Measurements from ENCODE around the gene DYNLT5. TPM values are rescaled to one million over a fixed set of nuclear protein-coding genes. Genes with fewer than 3 reads are reported as not detected.

DYNLT5 gene
- total RNA-seq, 1 donor from 2014 or later = 0.98 TPM

DNA sequence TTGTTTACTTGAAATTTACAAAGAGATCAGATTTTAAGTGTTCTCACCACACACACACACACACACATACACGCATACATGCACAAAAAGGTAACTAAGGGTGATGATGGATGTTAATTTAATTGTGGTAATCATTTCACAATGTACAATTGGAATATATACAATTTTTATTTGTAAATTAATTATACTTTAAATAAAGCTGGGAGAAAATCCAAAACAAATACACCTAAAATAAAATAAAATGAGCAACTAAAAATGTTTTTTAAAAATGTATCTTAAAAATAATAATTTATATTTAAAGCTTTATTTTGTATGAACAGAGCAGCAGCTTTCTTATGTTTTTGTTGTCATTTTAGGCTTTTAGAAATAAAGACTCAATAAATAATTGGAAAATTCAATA is 57.0 kb downstream of the DYNLT5 start:
- no peak overlapping the region for H3K4me3 ChIP-seq
- no peaks in the 10 kb centered on the region for H3K36me3 ChIP-seq
- H3K27ac ChIP-seq = no peak overlapping the region
- no peaks in the 10 kb centered on the region for H3K27me3 ChIP-seq
- intact Hi-C loops (cut with DNase I) = no loop called here
- no peaks in the 10 kb centered on the region for H3K4me1 ChIP-seq
- H3K9me3 ChIP-seq = no peaks in the 10 kb centered on the region
- DNase-seq (ENCODE audit: extremely low spot score in 2 of 2) = no peak
- TF ChIP-seq POLR2AphosphoS5 (IDR thresholded peaks at IDR 0.05; ENCODE audit: insufficient read depth in 1 of 2, low read depth in 1 of 2) = no peak
- TF ChIP-seq POLR2A (IDR thresholded peaks at IDR 0.05) = no peak
- TF ChIP-seq CTCF (IDR thresholded peaks at IDR 0.05) = no peak

DNA sequence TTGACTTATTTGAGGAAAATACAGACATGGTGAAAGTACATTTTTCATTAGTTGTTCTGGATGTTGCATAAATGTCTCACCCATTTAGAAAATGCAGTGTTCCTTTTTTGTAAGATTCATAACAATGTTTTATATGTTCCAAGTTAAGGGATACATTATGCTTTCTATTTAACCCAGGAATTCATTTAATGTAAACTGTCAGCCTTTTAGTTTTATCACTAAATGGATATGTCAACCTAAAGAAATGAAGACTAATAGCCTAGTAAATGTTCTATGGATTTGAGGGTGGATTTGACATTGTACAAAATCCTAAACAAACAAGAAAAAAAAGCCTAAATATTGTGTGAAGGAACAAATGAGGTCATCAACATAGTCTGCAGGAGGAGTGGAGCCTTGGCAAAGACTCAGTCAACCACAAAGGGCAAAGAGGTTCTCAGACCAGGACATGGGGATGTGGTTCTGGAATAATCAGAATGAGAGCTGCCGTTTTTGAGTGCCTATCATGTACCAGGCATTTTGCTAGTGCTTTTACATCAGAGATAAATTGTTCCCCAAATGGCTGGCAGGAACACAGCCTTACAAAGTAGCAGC is 57.6 kb downstream of the DYNLT5 start:
- no peak overlapping the region for H3K27ac ChIP-seq
- no peaks in the 10 kb centered on the region for H3K36me3 ChIP-seq
- H3K4me3 ChIP-seq = no peak overlapping the region
- no peaks in the 10 kb centered on the region for H3K27me3 ChIP-seq
- intact Hi-C loops (cut with DNase I) = no loop called here
- H3K4me1 ChIP-seq = no peaks in the 10 kb centered on the region
- H3K9me3 ChIP-seq = no peaks in the 10 kb centered on the region
- no peak for DNase-seq (ENCODE audit: extremely low spot score in 2 of 2)
- TF ChIP-seq POLR2A (IDR thresholded peaks at IDR 0.05) = no peak
- TF ChIP-seq CTCF (IDR thresholded peaks at IDR 0.05) = no peak
- TF ChIP-seq POLR2AphosphoS5 (IDR thresholded peaks at IDR 0.05; ENCODE audit: insufficient read depth in 1 of 2, low read depth in 1 of 2) = no peak

DNA sequence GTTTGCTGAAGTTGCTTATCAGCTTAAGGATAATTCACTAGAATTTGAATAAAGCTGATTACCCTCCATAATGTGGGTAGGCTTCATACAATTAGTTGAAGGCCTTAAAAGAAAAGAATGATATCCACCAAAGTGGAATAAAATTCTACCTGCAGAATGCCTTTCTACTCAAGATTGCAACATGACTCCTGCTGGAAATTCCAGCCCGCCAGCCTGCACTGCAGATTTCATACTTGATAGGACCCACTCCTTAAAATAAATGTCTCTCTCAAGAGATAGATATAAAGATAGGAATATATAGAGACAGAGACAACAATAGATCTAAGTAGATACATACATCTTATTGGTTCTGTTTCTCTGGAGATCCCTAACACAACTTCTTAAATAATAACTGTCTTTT is 72.5 kb downstream of the DYNLT5 start:
- TF ChIP-seq POLR2AphosphoS5 (IDR thresholded peaks at IDR 0.05; ENCODE audit: insufficient read depth in 1 of 2, low read depth in 1 of 2) (no peak), CTCF (IDR thresholded peaks at IDR 0.05) (no peak), POLR2A (IDR thresholded peaks at IDR 0.05) (no peak)
- H3K9me3 ChIP-seq = no peaks in the 10 kb centered on the region
- H3K4me3 ChIP-seq = no peak overlapping the region
- no peaks in the 10 kb centered on the region for H3K4me1 ChIP-seq
- H3K36me3 ChIP-seq = no peaks in the 10 kb centered on the region
- H3K27me3 ChIP-seq = no peaks in the 10 kb centered on the region
- no peak for DNase-seq (ENCODE audit: extremely low spot score in 2 of 2)
- intact Hi-C loops (cut with DNase I) = no loop called here
- no peak overlapping the region for H3K27ac ChIP-seq

Other genes starting within 250 kb of the DYNLT5 start
- 14.0 TPM for gene SGIP1, start 218.3 kb upstream of the DYNLT5 start, total RNA-seq
- gene INSL5, start 48.8 kb downstream of the DYNLT5 start, total RNA-seq = not detected
- 10.3 TPM for gene DNAI4, start 172.4 kb downstream of the DYNLT5 start, total RNA-seq
- gene MIER1, start 172.5 kb downstream of the DYNLT5 start, total RNA-seq = 39.5 TPM

All from vagina (tissue), 2 donors.